HFF-Myc (cell line): ENCODE measurements around the gene OR4F15.
"Not testable (repeated sequence)": the region's sequence is repeated elsewhere in the genome, so short reads cannot be mapped to it uniquely, and the experiment has no call there.

Source experiments
- DNase-seq: peaks from one replicate; pipeline ENCODE4 v3.0.0-alpha.2; 2011; ENCODE audit warnings: low read depth; ENCODE audit errors: extremely low read depth
- H3K4me3 ChIP-seq: replicated peaks from 2 replicates; pipeline ENCODE4 v1.5.1; 2011; ENCODE audit warnings: low read depth, mild to moderate bottlenecking, control low read depth, low read length
- TF ChIP-seq, protein P1 (sequence below): IDR thresholded peaks from 2 replicates; pipeline ENCODE4 v1.5.1; 2012; ENCODE audit warnings: mild to moderate bottlenecking, low read depth, low read length, control low read depth; ENCODE audit errors: missing control alignments

OR4F15 gene

DNA sequence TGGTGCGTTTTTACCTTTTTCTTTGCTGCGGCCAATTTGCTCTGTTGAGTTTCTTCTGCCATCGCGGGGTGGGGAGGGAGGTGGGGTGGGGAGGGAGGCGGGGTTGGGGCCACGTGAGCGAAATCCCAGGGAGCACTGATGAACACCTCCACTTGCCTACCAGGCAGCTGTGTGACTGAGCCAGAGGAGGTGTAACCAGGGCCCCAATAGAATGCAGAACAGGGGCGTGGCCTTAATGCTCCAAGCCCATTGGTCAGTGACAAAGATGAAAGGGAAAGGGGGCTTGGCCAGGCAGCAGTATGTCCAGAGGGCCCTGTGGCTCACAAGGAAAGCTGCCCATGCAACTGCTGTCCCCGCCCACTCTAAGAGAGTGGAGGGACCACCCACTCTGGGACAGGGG, 30.1 kb upstream of the OR4F15 start:
- DNase-seq = no peak
- TF ChIP-seq, protein P1, sequence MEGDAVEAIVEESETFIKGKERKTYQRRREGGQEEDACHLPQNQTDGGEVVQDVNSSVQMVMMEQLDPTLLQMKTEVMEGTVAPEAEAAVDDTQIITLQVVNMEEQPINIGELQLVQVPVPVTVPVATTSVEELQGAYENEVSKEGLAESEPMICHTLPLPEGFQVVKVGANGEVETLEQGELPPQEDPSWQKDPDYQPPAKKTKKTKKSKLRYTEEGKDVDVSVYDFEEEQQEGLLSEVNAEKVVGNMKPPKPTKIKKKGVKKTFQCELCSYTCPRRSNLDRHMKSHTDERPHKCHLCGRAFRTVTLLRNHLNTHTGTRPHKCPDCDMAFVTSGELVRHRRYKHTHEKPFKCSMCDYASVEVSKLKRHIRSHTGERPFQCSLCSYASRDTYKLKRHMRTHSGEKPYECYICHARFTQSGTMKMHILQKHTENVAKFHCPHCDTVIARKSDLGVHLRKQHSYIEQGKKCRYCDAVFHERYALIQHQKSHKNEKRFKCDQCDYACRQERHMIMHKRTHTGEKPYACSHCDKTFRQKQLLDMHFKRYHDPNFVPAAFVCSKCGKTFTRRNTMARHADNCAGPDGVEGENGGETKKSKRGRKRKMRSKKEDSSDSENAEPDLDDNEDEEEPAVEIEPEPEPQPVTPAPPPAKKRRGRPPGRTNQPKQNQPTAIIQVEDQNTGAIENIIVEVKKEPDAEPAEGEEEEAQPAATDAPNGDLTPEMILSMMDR = no peak
- no peak overlapping the region for H3K4me3 ChIP-seq

DNA sequence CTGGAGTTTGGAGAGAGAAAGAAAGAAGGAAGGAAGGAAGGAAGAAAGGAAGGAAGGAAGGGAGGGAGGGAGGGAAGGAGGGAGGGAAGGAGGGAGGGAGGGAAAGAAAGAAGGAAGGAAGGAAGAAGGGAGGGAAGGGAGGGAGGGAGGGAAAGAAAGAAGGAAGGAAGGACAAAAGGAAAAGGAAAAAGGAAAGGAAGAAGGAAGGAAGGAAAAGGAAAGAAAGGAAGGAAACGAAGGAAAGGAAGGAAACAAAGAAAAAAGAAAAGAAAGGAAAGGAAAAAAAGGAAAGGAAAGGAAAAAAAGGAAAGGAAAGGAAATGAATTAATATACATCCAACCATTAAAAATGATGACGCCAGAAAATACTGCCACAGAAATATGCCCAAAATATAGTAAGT, 27.4 kb upstream of the OR4F15 start:
- H3K4me3 ChIP-seq = no peak overlapping the region
- TF ChIP-seq, protein P1 = no peak
- DNase-seq = no peak

DNA sequence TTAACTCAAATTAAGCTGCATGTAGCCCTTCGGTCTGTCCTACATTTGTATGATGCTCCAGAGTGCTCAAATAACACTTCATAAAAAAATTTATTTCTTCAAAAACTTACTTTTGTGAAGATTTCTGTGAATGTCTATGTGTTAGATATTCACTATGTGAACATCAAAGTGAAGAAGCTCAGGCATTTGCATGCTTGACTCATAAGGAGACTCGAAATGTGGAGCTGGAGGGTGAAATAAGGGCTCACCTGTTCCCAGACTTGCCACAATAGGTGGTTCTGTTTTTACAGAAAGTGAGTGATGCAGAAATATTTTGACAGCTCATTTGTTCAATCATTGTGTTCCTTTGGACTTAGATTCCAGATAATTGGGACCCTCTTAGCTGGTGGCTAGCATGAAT, 25.6 kb upstream of the OR4F15 start:
- not testable (repeated sequence) for H3K4me3 ChIP-seq, DNase-seq

DNA sequence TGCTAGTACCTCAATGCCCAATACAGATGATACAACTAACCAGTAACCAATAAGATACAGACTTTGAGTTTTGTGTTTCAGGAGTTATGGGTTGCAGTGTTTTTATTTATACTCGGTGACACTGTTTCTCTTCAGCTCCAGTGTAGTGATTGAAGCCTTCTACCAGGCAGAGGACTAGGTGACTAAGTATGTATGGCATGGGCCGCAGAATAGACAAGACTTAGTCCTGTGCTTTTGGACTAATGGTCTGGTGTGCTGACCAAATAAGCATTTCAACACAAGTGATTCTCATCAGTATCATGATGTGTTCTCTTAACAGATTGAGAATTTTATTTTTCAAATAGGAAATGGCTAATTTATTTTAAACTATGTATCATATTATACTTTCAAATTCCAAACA, 24.0 kb upstream of the OR4F15 start:
- not testable (repeated sequence) for DNase-seq, H3K4me3 ChIP-seq

DNA sequence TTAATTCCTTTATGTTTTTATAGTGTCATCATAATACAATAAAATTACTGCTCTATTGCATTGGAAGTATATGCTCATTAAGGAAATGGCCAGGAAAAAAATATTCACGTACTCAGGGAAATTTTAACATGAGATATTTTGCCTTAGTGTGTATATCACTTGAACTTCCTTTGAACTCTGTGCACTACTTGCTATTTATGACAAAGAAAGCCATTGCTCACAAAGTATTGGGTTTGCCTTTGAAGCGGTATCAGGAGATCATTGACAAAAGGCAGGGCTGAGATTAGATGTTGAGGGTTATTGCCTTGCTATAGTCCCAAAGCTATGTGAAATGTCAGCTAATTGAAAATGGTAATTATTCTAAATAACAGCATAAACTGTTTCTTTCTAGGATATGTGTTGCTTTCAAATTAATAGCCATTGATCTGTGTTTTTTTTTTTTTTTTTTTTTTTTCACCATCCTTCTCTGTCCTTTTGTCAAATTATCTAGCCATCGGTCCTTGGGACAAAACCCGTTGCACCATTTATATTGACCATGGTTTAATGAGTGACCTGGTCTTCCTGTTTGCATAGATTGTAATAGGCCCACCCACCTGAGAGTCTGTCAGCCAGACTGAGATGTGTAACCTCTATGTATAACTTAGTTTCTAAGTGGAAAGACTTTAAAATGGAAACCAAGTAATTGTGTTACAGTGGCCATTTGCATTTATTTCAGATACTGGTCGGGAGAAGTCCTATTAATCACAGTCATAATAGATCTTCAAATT, 23.3 kb upstream of the OR4F15 start:
- not testable (repeated sequence) for DNase-seq, H3K4me3 ChIP-seq

DNA sequence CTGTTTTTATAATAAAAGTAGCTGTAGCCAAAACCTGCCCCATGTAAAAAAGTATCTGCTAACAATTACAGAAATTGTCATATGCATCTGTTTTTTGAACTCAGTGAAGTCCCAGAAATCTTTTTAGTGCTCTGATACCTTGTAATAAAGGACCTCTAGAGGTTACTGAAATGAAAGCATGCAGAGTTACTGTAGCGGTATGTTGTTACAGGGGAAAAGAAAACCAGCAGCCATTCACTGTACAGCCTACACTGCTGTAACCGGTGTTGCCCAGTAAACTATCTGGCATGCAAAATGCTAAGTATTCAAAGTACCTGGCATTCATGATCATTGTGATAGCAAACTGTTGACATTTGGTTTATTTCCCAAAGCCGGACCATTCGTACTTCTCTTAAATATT, 21.3 kb upstream of the OR4F15 start:
- not testable (repeated sequence) for H3K4me3 ChIP-seq, DNase-seq

DNA sequence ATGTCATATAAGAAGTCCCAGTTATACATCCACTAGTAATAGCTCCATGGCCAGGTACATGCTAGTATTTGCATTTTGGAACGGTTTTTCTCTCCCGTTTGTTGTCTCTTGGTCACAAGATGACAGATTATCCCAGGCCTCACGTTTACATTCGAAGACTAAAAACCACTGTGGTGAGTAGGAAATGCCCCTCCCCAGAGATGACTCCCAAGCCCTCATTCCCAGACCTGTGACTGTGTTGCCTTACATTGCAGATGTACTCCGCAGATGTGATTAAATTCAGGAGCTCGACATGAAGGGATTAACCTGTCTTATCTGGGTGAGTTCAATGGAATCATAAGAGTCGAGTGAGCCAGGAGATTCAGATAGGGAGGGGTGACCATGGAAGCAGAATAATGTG, 18.0 kb upstream of the OR4F15 start:
- not testable (repeated sequence) for H3K4me3 ChIP-seq, DNase-seq

DNA sequence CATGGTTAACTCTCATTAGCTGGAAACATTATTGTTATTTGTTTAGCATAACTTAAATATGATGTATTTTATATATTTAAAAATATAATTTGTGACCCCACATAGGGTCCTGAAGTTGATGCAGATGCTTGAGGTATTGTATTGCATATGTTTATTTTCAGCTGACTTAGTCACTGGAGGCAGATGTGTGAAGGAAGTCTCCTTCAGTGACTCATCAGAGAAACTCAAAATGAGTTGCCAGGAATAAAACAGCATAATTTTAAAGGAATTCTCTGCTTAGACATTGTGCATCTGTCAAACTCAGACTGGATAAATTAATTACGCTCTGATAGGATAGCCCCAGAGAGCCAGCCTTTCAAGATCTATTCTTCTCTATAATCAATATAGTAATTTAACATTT, 16.5 kb upstream of the OR4F15 start:
- no peak overlapping the region for H3K4me3 ChIP-seq
- TF ChIP-seq, protein P1 = no peak
- DNase-seq = peak; percentile 59

DNA sequence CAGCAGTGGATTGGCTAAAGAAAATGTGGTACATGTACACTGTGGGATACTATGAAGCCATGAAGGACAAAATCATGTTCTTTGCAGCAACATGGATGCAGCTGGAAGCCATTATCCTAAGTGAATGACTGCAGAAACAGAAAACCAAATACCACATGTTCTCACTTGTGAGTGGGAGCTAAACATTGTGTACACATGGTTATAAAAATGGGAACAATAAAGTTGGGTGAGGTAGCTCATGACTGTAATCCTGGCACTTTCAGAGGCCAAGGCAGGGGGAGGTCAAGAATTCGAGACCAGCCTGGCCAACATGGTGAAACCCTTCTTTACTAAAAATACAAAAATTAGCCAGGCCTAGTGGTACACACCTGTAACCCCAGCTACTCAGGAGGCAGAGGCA, 12.3 kb upstream of the OR4F15 start:
- TF ChIP-seq, protein P1 = no peak
- H3K4me3 ChIP-seq = no peak overlapping the region
- peak; percentile 35 for DNase-seq

DNA sequence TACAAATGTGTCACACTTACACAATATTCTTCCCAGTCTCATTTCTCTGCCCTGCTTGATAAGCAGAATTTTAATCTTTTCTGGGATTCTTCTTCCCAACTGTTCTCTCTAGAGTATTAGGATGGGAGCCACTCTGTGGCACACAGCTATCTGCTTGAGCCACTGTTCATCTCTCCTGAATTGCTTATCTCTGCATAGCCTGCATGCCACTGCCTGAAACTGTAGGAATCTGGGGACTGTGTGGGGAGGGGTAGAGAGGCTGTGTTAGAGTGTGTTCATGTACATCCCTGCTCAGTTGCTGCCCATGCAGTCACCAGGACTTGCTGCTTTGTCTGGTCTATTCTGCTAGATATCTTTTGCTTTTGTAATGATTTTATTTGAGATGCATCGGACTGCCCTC, 11.0 kb upstream of the OR4F15 start:
- DNase-seq = no peak
- H3K4me3 ChIP-seq = no peak overlapping the region
- TF ChIP-seq, protein P1 = no peak
